Ovary (tissue), 3 donors: ENCODE data around the gene ARFRP1.

ENCODE experiments used
- CTCF ChIP-seq, 3 donors: fragments of 450-650 bp in 2 of 3; fragments of 200-600 bp in 1 of 3; IDR thresholded peaks; one replicate each; pipeline versions ENCODE4 v1.5.1 to v1.8.0; 2016 to 2022; ENCODE audit warnings: antibody characterized with exemption in 3 of 3, mild to moderate bottlenecking in 1 of 3
- POLR2A ChIP-seq: fragments of 450-650 bp; IDR thresholded peaks from one replicate; pipeline ENCODE4 v1.6.1; 2017; ENCODE audit warnings: antibody characterized with exemption, mild to moderate bottlenecking, moderate library complexity
- donor health status: DM: no; HTN: no; CAD: no.

- TF ChIP-seq CTCF (IDR thresholded peaks at IDR 0.05) = no peak
- no peak for TF ChIP-seq POLR2A
Measured at GRCh38 chr20:63711085-63711645, 3.4 kb upstream of the ARFRP1 start.
